DND-41 (cell line): Measurements from ENCODE around the gene PTPRA.

Experiments
- ATAC-seq: fragments of 200-7000 bp; cut with Tn5 transposase; 3 replicates; pipeline ENCODE4 v1.9.1; 2021; ENCODE audit warnings: low read depth; ENCODE audit not compliant: insufficient read depth
- DNase-seq: peaks from one replicate; pipeline ENCODE4 v3.0.0-alpha.2; 2020
- H2AFZ ChIP-seq: 2 replicates; pipeline ENCODE4 v1.6.0; 2012; ENCODE audit warnings: low read depth, low read length
- H3K27ac ChIP-seq: 2 replicates; pipeline ENCODE4 v1.5.1; 2012; ENCODE audit warnings: low read length, inconsistent platforms
- H3K27me3 ChIP-seq: fragments of 200-600 bp; sonication (generic); 2 replicates; pipeline ENCODE4 v1.6.0; 2012; ENCODE audit warnings: low read length, mild to moderate bottlenecking, inconsistent platforms; ENCODE audit not compliant: insufficient read depth, poor library complexity
- H3K36me3 ChIP-seq: 2 replicates; pipeline ENCODE4 v1.5.1; 2012; ENCODE audit warnings: low read length, inconsistent platforms; ENCODE audit not compliant: insufficient read depth
- H3K4me1 ChIP-seq: 2 replicates; pipeline ENCODE4 v1.5.1; 2012; ENCODE audit warnings: mild to moderate bottlenecking, low read length; ENCODE audit not compliant: insufficient read depth
- H3K4me2 ChIP-seq: 2 replicates; pipeline ENCODE4 v1.6.0; 2012; ENCODE audit warnings: mild to moderate bottlenecking, moderate library complexity, low read length, inconsistent platforms; ENCODE audit not compliant: insufficient read depth
- H3K4me3 ChIP-seq, 2 experiments: fragments of 200-600 bp in 1 of 2; shearing (Covaris generic) in 1 of 2; 2 replicates each; pipeline ENCODE4 v1.5.1; 2012 to 2016; ENCODE audit warnings: inconsistent platforms in 2 of 2, low read length in 2 of 2, mild to moderate bottlenecking in 2 of 2, low read depth in 1 of 2, moderate library complexity in 1 of 2
- H3K79me2 ChIP-seq: 2 replicates; pipeline ENCODE4 v1.6.0; 2012; ENCODE audit warnings: low read length, inconsistent platforms; ENCODE audit not compliant: insufficient read depth
- H3K9ac ChIP-seq: 2 replicates; pipeline ENCODE4 v1.6.0; 2012; ENCODE audit warnings: low read depth, mild to moderate bottlenecking, inconsistent platforms, low read length, moderate library complexity
- H3K9me3 ChIP-seq: 2 replicates; pipeline ENCODE4 v1.5.1; 2012; ENCODE audit warnings: low read length, moderate library complexity, mild to moderate bottlenecking, inconsistent platforms; ENCODE audit not compliant: insufficient read depth, severe bottlenecking
- H4K20me1 ChIP-seq: 2 replicates; pipeline ENCODE4 v1.6.0; 2012; ENCODE audit warnings: low read length; ENCODE audit not compliant: insufficient read depth
- EZH2 ChIP-seq: IDR thresholded peaks from 3 replicates; pipeline ENCODE4 v1.6.1; 2012; ENCODE audit warnings: borderline replicate concordance, low read depth, mild to moderate bottlenecking, moderate library complexity, low read length, inconsistent platforms; ENCODE audit not compliant: severe bottlenecking
- TF ChIP-seq, protein P1 (sequence below): IDR thresholded peaks from 2 replicates; pipeline ENCODE4 v1.5.1; 2012; ENCODE audit warnings: borderline replicate concordance, low read length, moderate library complexity, mild to moderate bottlenecking; ENCODE audit not compliant: poor library complexity, severe bottlenecking; ENCODE audit errors: extremely low read depth

PTPRA gene

DNA sequence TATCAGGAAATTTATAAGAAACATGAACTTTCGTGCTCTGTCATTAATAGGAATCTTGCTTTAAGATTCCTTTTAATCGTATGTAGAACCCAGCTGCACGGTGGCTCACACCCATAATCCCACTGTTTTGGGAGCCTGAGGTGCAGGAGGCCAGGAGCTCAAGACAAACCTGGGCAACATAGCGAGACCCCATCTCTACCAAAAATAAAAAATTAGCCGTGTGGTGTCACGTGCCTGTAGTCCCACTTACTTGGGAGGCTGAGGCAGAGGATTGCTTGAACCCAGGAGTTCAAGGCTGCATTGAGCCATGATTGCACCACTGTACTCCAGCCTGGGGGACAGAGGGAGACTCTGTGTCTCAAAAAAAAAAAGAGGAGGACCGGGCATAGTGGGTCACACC lies 7.4 kb downstream of the PTPRA start:
- Histone ChIP-seq H3K4me3 (no peak overlapping the region), H4K20me1 (peaks cover 56% of the 10 kb centered on the region), H2AFZ (no peak overlapping the region), H3K79me2 (peaks cover 93% of the 10 kb centered on the region), H3K27ac (no peak overlapping the region), H3K9ac (no peak overlapping the region), H3K9me3 (no peaks in the 10 kb centered on the region), H3K4me1 (peaks cover 11% of the 10 kb centered on the region), H3K36me3 (peaks cover 9% of the 10 kb centered on the region), H3K27me3 (no peaks in the 10 kb centered on the region), H3K4me2 (no peak overlapping the region)
- TF ChIP-seq EZH2, result no peak
- TF ChIP-seq, protein P1, sequence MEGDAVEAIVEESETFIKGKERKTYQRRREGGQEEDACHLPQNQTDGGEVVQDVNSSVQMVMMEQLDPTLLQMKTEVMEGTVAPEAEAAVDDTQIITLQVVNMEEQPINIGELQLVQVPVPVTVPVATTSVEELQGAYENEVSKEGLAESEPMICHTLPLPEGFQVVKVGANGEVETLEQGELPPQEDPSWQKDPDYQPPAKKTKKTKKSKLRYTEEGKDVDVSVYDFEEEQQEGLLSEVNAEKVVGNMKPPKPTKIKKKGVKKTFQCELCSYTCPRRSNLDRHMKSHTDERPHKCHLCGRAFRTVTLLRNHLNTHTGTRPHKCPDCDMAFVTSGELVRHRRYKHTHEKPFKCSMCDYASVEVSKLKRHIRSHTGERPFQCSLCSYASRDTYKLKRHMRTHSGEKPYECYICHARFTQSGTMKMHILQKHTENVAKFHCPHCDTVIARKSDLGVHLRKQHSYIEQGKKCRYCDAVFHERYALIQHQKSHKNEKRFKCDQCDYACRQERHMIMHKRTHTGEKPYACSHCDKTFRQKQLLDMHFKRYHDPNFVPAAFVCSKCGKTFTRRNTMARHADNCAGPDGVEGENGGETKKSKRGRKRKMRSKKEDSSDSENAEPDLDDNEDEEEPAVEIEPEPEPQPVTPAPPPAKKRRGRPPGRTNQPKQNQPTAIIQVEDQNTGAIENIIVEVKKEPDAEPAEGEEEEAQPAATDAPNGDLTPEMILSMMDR, result no peak
- DNase-seq (no peak), ATAC-seq (no peak)

DNA sequence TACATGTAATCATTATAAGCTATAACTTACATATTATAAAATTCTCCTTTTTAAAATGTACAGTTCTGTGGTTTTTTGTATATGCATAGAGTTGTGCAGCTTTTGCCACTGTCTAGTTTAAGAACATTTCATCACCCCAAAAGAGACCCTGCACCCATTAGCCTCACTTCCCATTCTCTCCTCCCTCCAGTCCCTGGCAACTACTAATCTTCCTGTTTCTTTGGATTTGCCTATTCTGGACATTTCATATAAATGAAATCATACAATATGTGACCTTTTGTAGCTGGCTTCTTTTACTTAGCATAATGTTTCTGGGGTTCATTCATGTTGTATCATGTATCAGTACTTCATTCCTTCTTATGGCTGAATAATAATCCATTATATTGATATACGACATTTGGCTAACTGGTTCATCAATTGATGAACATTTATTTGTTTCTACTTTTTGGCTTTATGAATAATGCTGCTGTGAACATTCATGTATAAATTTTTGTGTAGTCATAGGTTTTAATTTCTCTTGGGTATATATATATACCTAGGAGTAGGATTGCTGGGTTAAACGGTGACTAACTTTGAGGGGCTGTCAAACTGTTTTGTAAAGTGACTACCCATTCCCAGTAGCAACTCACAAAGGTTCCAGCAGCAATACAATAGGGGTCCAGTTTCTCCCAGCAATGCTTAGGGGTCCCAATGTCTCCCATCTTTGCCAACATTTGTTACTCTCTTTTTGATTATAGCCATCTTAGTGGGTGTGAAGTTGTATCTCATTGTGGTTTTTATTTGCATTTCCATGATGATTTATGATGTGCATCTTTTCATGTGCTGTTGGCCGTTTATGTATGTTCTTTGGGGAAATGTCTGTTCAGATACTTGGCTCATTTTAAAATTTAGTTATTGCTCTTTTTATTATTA lies 10.7 kb downstream of the PTPRA start:
- no peak overlapping the region for H3K4me3 ChIP-seq
- H4K20me1 ChIP-seq, result peaks cover 63% of the 10 kb centered on the region
- no peak overlapping the region for H2AFZ ChIP-seq
- no peaks in the 10 kb centered on the region for H3K27me3 ChIP-seq
- ATAC-seq, result no peak
- no peaks in the 10 kb centered on the region for H3K9me3 ChIP-seq
- no peaks in the 10 kb centered on the region; the same call in 1 of the 2 replicates for H3K36me3 ChIP-seq
- TF ChIP-seq, protein P1, result no peak
- TF ChIP-seq EZH2, result no peak
- DNase-seq, result no peak
- H3K9ac ChIP-seq, result no peak overlapping the region
- H3K4me2 ChIP-seq, result no peak overlapping the region
- H3K4me1 ChIP-seq, result no peaks in the 10 kb centered on the region
- H3K27ac ChIP-seq, result no peak overlapping the region
- H3K79me2 ChIP-seq, result peaks cover 92% of the 10 kb centered on the region

DNA sequence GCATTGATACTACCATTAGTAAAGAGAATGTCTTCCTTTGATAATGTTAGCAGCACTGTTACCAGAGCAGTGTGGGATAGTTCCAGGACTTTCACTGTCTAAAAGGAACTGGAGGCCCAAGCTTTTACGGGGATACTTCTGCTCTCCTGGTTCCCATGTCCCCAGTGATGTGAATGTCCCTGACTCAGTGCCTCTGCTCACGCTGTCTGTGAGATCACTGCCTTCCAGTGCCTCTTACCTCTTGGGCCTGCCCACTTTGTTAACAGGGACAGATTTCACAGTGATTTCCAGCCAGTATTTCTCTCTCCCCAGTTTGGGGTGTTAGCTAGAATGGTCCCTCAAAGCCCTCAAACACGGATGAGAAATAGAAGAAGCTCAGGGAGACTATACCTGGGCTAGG lies 14.4 kb downstream of the PTPRA start:
- ATAC-seq (no peak), DNase-seq (no peak)
- H3K4me2 ChIP-seq, result no peak overlapping the region
- H3K9ac ChIP-seq, result no peak overlapping the region
- H3K9me3 ChIP-seq, result no peaks in the 10 kb centered on the region
- H3K36me3 ChIP-seq, result no peaks in the 10 kb centered on the region; the same call in 1 of the 2 replicates
- peaks cover 91% of the 10 kb centered on the region for H3K79me2 ChIP-seq
- no peak overlapping the region for H3K27ac ChIP-seq
- peaks cover 58% of the 10 kb centered on the region for H4K20me1 ChIP-seq
- no peak overlapping the region for H2AFZ ChIP-seq
- TF ChIP-seq, protein P1, result no peak
- TF ChIP-seq EZH2, result no peak
- H3K27me3 ChIP-seq, result no peaks in the 10 kb centered on the region
- no peaks in the 10 kb centered on the region for H3K4me1 ChIP-seq
- H3K4me3 ChIP-seq, result no peak overlapping the region
